ENCODE measurements around the gene NUCKS1.

Gene NUCKS1

GRCh38 chr1:205699416-205699815 is 50.6 kb downstream of the NUCKS1 start:
- 92 to 96% methylated on average over 2 to 3 of the region's 4 CpGs for WGBS, 2 experiments (ENCODE audit: insufficient coverage in 2 of 2)
- Histone ChIP-seq H3K27ac (ENCODE audit: low read depth, low read length, severe bottlenecking) (no peak overlapping the region), H3K4me1 (ENCODE audit: control insufficient read depth, insufficient read depth, low read length, poor library complexity, severe bottlenecking) (peaks cover 6% of the 10 kb centered on the region), H3K4me3 (ENCODE audit: extremely low read depth, insufficient read depth, low read length, poor library complexity, severe bottlenecking) (no peak overlapping the region), H3K9me3 (ENCODE audit: control insufficient read depth, low read length) (no peaks in the 10 kb centered on the region), H3K36me3 (ENCODE audit: control insufficient read depth, insufficient read depth, low read length) (peaks cover 26% of the 10 kb centered on the region)

GRCh38 chr1:205698921-205699320 is 51.1 kb downstream of the NUCKS1 start:
- no peak overlapping the region for H3K27ac ChIP-seq (ENCODE audit: low read depth, low read length, severe bottlenecking)
- H3K4me1 ChIP-seq (ENCODE audit: control insufficient read depth, insufficient read depth, low read length, poor library complexity, severe bottlenecking) = peaks cover 6% of the 10 kb centered on the region
- 71 to 93% methylated on average over 1 to 2 of the region's 4 CpGs for WGBS, 2 experiments (ENCODE audit: insufficient coverage in 2 of 2)
- H3K36me3 ChIP-seq (ENCODE audit: control insufficient read depth, insufficient read depth, low read length) = peaks cover 21% of the 10 kb centered on the region
- H3K4me3 ChIP-seq (ENCODE audit: extremely low read depth, insufficient read depth, low read length, poor library complexity, severe bottlenecking) = no peak overlapping the region
- no peaks in the 10 kb centered on the region for H3K9me3 ChIP-seq (ENCODE audit: control insufficient read depth, low read length)

- H3K27ac ChIP-seq (ENCODE audit: low read depth, low read length, severe bottlenecking) = no peak overlapping the region
- H3K4me3 ChIP-seq (ENCODE audit: extremely low read depth, insufficient read depth, low read length, poor library complexity, severe bottlenecking) = no peak overlapping the region
- H3K9me3 ChIP-seq (ENCODE audit: control insufficient read depth, low read length) = no peaks in the 10 kb centered on the region
- H3K4me1 ChIP-seq (ENCODE audit: control insufficient read depth, insufficient read depth, low read length, poor library complexity, severe bottlenecking) = peaks cover 13% of the 10 kb centered on the region
- 19 to 26% methylated on average over 7 to 11 of the region's 12 CpGs for WGBS, 2 experiments (ENCODE audit: insufficient coverage in 2 of 2)
- H3K36me3 ChIP-seq (ENCODE audit: control insufficient read depth, insufficient read depth, low read length) = no peaks in the 10 kb centered on the region
Measured at GRCh38 chr1:205693421-205693991, 56.5 kb downstream of the NUCKS1 start.

GRCh38 chr1:205692423-205692822 is 57.6 kb downstream of the NUCKS1 start:
- H3K9me3 ChIP-seq (ENCODE audit: control insufficient read depth, low read length) = no peaks in the 10 kb centered on the region
- 94 to 95% methylated on average over 4 of the region's 6 CpGs for WGBS, 2 experiments (ENCODE audit: insufficient coverage in 2 of 2)
- no peaks in the 10 kb centered on the region for H3K36me3 ChIP-seq (ENCODE audit: control insufficient read depth, insufficient read depth, low read length)
- H3K27ac ChIP-seq (ENCODE audit: low read depth, low read length, severe bottlenecking) = no peak overlapping the region
- no peak overlapping the region for H3K4me3 ChIP-seq (ENCODE audit: extremely low read depth, insufficient read depth, low read length, poor library complexity, severe bottlenecking)
- peaks cover 12% of the 10 kb centered on the region for H3K4me1 ChIP-seq (ENCODE audit: control insufficient read depth, insufficient read depth, low read length, poor library complexity, severe bottlenecking)

DNA sequence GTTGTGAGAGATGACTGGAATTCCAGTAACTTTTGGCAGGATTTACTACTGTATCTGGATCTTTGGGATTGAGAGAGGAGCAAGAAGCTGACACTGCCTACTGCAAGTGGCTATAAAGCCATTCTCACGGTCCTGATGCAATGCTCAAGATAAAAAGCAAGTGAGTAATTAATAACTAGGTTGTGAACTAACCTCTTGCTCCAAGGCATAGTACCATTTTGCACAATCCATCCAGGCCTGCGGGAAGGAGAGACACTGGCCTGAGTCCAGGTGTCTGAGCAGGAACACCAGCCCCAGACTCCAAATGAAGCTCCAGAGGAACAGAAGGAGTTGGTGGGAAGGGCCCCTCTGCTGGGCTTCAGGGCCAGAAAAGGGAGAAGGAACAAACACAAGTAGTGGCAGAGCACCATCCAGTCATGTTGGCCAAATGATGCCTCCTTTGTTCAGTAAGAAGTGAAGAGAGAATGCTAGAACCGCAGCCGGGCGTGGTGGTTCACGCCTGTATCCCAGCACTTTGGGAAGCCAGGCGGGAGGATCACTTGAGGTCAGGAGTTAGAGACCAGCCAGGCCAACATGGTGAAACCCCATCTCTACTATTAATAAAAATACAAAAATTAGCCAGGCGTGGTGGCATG is 59.7 kb downstream of the NUCKS1 start:
- Histone ChIP-seq H3K27ac (ENCODE audit: low read depth, low read length, severe bottlenecking) (no peak overlapping the region), H3K36me3 (ENCODE audit: control insufficient read depth, insufficient read depth, low read length) (no peaks in the 10 kb centered on the region), H3K4me1 (ENCODE audit: control insufficient read depth, insufficient read depth, low read length, poor library complexity, severe bottlenecking) (peaks cover 7% of the 10 kb centered on the region), H3K9me3 (ENCODE audit: control insufficient read depth, low read length) (no peaks in the 10 kb centered on the region), H3K4me3 (ENCODE audit: extremely low read depth, insufficient read depth, low read length, poor library complexity, severe bottlenecking) (no peak overlapping the region)
- 100% methylated on average over 1 to 3 of the region's 8 CpGs for WGBS, 2 experiments (ENCODE audit: insufficient coverage in 2 of 2)

DNA sequence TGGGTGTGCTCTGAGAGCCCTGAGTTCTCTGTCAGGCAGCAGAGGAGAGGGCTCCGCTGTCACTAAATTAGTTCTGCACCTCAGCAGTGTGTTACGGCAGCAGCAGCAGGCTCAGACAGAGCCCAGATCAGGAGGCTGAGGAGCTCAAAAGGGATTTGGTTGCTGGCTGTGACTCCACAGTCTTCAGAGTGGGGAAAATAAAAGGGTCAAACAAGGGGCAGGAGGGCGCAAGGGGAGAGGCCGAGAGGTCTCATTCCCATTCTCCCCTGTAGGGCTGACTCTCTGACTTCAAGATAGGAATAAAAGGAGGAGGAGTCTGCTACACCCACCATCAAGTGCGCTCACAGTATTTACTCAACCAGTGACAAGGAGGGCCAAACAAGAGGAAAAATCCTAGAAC is 60.5 kb downstream of the NUCKS1 start:
- 58 to 63% methylated on average over 2 to 4 of the region's 5 CpGs for WGBS, 2 experiments (ENCODE audit: insufficient coverage in 2 of 2)
- H3K27ac ChIP-seq (ENCODE audit: low read depth, low read length, severe bottlenecking) = no peak overlapping the region
- no peaks in the 10 kb centered on the region for H3K9me3 ChIP-seq (ENCODE audit: control insufficient read depth, low read length)
- H3K4me3 ChIP-seq (ENCODE audit: extremely low read depth, insufficient read depth, low read length, poor library complexity, severe bottlenecking) = no peak overlapping the region
- H3K36me3 ChIP-seq (ENCODE audit: control insufficient read depth, insufficient read depth, low read length) = no peaks in the 10 kb centered on the region
- peaks cover 7% of the 10 kb centered on the region for H3K4me1 ChIP-seq (ENCODE audit: control insufficient read depth, insufficient read depth, low read length, poor library complexity, severe bottlenecking)

GRCh38 chr1:205688171-205689080 is 61.6 kb downstream of the NUCKS1 start:
- no peaks in the 10 kb centered on the region for H3K9me3 ChIP-seq (ENCODE audit: control insufficient read depth, low read length)
- H3K4me3 ChIP-seq (ENCODE audit: extremely low read depth, insufficient read depth, low read length, poor library complexity, severe bottlenecking) = no peak overlapping the region
- peaks cover 2% of the 10 kb centered on the region for H3K4me1 ChIP-seq (ENCODE audit: control insufficient read depth, insufficient read depth, low read length, poor library complexity, severe bottlenecking)
- H3K36me3 ChIP-seq (ENCODE audit: control insufficient read depth, insufficient read depth, low read length) = no peaks in the 10 kb centered on the region
- 43 to 44% methylated on average over 2 of the region's 7 CpGs for WGBS, 2 experiments (ENCODE audit: insufficient coverage in 2 of 2)
- peak overlapping the region; percentile 2 for H3K27ac ChIP-seq (ENCODE audit: low read depth, low read length, severe bottlenecking)

DNA sequence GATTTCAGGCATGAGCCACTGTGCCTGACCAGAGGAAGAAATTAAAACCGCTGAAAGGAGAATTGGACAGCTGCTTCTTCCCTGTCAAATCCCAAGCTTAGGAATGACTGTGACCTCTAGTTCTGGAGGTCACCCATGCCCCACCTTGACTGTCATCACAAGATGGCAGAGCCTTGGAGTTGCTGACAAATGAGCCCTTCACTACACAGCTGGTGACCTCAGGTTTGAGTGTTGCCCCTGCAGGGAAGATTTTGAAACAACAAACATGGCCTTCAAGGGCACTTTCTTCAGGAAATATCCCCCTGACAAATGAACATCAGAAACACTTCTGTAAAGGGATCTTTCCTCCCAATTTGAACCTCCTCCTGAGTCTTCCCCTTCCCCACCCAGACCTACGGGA is 62.7 kb downstream of the NUCKS1 start:
- 72 to 82% methylated on average over 2 of the region's 2 CpGs for WGBS, 2 experiments (ENCODE audit: insufficient coverage in 2 of 2)
- Histone ChIP-seq H3K4me3 (ENCODE audit: extremely low read depth, insufficient read depth, low read length, poor library complexity, severe bottlenecking) (no peak overlapping the region), H3K27ac (ENCODE audit: low read depth, low read length, severe bottlenecking) (no peak overlapping the region), H3K4me1 (ENCODE audit: control insufficient read depth, insufficient read depth, low read length, poor library complexity, severe bottlenecking) (no peaks in the 10 kb centered on the region), H3K9me3 (ENCODE audit: control insufficient read depth, low read length) (no peaks in the 10 kb centered on the region), H3K36me3 (ENCODE audit: control insufficient read depth, insufficient read depth, low read length) (no peaks in the 10 kb centered on the region)

DNA sequence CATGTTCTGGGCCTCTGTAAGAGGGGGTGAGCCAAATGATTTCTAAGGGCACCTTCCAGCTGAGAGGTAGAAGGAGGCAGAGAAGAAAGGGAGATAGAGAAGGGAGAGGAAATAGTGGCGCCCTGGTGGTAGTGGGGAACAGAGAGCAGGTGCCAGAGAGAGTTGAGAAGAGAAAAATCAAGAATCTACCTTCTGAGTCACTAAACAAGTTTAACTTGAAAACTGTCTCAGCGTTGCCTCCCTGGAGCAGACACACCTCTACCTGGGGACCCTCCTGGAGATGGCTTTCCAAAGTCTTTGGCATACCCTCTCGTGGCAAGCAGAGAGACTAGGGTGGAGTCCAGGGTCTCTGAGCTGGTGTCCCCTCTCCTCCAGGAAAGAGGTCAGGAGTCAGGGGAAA is 68.6 kb downstream of the NUCKS1 start:
- no peaks in the 10 kb centered on the region for H3K36me3 ChIP-seq (ENCODE audit: control insufficient read depth, insufficient read depth, low read length)
- 90 to 92% methylated on average over 2 of the region's 3 CpGs for WGBS, 2 experiments (ENCODE audit: insufficient coverage in 2 of 2)
- H3K4me1 ChIP-seq (ENCODE audit: control insufficient read depth, insufficient read depth, low read length, poor library complexity, severe bottlenecking) = peaks cover 18% of the 10 kb centered on the region

DNA sequence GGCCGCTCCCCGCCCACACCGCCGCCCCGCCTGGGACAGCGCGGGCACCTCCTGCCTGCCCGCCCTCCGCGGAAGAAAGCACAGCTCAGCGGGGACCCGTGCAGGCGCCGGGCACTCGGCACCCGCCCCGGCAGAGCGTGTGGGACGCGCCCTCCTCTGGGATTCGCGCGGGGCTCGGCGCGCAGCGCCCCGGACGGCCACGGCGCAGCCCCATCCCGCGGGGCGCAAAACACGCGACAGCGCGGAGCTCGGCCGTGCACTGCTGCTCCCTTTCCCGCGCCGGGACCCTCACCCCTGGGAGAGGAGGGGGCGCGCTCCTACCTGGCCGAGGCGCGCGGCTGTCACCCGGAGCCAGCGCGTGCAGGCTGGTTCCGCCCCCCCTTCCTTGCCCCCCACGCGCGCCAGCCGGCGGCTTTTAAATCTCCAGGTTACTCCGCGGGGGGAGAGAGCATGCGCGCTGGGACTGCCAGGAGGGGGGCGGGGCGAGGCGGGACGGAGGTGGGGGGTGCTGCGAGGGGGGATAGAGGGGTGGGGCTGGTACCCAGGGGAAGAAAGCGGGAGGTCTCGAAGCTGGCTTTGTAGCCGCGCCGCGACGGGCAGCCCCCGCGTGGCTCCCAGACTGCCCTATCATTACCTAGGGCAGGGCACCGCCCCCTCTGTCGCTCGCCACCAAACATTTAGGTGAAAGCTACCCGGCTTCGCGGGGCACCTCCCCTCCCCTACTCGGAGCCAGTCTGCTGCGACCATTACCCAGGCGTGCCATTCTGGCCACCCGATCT is 69.7 kb downstream of the NUCKS1 start, which contains the start of gene SLC45A3:
SLC45A3 (minus strand) TSS at position 437 of the 779 bp plus-strand sequence. CDS start 15,853 bp downstream, outside the sequence.
- no peaks in the 10 kb centered on the region for H3K9me3 ChIP-seq (ENCODE audit: control insufficient read depth, low read length)
- WGBS, 2 experiments (ENCODE audit: insufficient coverage in 2 of 2) = 1 to 2% methylated on average over 44 to 52 of the region's 86 CpGs
- H3K27ac ChIP-seq (ENCODE audit: low read depth, low read length, severe bottlenecking) = peak within 1 kb of the TSS; percentile 71
- H3K36me3 ChIP-seq (ENCODE audit: control insufficient read depth, insufficient read depth, low read length) = no peaks in the 10 kb centered on the region
- peaks cover 18% of the 10 kb centered on the region for H3K4me1 ChIP-seq (ENCODE audit: control insufficient read depth, insufficient read depth, low read length, poor library complexity, severe bottlenecking)
- H3K4me3 ChIP-seq (ENCODE audit: extremely low read depth, insufficient read depth, low read length, poor library complexity, severe bottlenecking) = peak within 1 kb of the TSS; percentile 70

More for the DNA sequence above, 68.6 kb downstream of the NUCKS1 start:
- Histone ChIP-seq H3K4me3 (ENCODE audit: extremely low read depth, insufficient read depth, low read length, poor library complexity, severe bottlenecking) (no peak overlapping the region), H3K27ac (ENCODE audit: low read depth, low read length, severe bottlenecking) (no peak overlapping the region), H3K9me3 (ENCODE audit: control insufficient read depth, low read length) (no peaks in the 10 kb centered on the region)

Data from mesodermal cell (in vitro differentiated cells).